AG09309 (cell line): ENCODE measurements around the gene CPED1.
"Not testable (repeated sequence)": the region's sequence is repeated elsewhere in the genome, so short reads cannot be mapped to it uniquely, and the experiment has no call there.

Experiments used
- DNase-seq: peaks from one replicate; pipeline ENCODE4 v3.0.0-alpha.2; 2010; ENCODE audit warnings: low read depth
- H3K4me3 ChIP-seq: 2 replicates; pipeline ENCODE4 v1.5.1; 2011; ENCODE audit warnings: mild to moderate bottlenecking, low read depth, low read length, moderate library complexity; ENCODE audit not compliant: control insufficient read depth
- TF ChIP-seq, protein P1 (sequence below): IDR thresholded peaks from 2 replicates; pipeline ENCODE4 v1.5.1; 2011; ENCODE audit warnings: mild to moderate bottlenecking, low read depth, low read length, inconsistent platforms; ENCODE audit not compliant: insufficient read depth, control insufficient read depth; ENCODE audit errors: missing control alignments

CPED1 gene

DNA sequence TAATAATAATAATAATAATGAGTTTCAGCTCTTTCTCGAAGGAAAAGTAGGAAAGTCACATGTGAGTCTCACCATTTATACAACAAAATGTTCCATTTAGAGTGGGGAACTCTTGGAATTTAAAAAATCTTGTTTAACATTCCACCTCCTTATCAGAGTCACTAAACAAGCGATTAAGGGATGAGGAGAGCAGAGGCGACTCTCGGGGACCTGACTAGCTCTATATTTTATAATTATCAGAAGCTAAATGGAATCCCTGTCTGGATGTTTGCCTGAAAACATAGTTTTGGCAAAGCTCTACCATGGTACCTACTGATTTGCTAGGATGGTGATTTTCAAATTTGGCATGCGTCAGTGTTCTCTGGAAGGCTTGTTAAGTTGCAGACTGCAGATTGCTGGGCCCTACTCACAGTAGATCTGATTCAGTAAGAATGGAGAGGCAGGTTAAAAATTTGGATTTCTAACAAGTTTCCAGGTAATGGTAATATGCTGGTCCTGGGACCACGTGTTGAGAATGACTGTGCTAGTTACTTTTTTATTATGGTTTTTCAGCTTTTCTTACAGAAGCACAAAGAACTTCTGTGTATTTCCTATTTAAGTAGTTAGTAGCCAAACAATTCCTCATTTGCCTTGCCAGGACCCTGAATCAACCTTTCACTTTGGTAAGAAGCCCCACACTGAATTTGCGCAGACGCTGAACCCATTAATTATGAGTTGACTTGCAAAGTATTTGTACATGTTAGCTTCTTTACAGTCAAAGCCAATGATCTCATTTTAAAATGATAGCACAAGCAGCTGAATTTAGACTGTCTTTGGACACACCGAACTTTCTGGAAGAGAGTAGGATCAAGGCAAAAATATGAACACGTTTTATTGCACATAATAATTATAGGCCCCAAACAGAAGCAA is 39.5 kb downstream of the CPED1 start:
- TF ChIP-seq, protein P1, sequence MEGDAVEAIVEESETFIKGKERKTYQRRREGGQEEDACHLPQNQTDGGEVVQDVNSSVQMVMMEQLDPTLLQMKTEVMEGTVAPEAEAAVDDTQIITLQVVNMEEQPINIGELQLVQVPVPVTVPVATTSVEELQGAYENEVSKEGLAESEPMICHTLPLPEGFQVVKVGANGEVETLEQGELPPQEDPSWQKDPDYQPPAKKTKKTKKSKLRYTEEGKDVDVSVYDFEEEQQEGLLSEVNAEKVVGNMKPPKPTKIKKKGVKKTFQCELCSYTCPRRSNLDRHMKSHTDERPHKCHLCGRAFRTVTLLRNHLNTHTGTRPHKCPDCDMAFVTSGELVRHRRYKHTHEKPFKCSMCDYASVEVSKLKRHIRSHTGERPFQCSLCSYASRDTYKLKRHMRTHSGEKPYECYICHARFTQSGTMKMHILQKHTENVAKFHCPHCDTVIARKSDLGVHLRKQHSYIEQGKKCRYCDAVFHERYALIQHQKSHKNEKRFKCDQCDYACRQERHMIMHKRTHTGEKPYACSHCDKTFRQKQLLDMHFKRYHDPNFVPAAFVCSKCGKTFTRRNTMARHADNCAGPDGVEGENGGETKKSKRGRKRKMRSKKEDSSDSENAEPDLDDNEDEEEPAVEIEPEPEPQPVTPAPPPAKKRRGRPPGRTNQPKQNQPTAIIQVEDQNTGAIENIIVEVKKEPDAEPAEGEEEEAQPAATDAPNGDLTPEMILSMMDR, result no peak
- H3K4me3 ChIP-seq, result no peak overlapping the region
- no peak for DNase-seq

DNA sequence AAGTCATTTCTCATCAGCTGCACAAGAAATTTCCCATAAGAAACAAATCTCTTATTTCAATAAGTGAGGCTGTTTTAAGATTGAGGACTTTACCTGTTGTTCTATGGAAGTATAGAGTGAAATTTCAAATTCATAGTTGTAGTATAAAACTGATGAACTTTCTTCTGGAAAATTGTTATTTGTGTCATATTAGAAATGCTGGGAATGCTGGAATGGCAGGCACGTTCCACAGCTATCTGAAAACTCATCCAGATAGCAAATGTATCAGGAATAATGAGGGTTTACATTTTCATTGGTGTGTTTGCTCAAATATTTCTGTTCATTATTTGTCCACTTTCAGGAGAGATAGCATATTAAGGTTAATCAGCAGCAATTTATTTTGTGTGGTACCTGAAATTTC is 40.8 kb downstream of the CPED1 start:
- H3K4me3 ChIP-seq, result no peak overlapping the region
- TF ChIP-seq, protein P1, result no peak
- no peak for DNase-seq

DNA sequence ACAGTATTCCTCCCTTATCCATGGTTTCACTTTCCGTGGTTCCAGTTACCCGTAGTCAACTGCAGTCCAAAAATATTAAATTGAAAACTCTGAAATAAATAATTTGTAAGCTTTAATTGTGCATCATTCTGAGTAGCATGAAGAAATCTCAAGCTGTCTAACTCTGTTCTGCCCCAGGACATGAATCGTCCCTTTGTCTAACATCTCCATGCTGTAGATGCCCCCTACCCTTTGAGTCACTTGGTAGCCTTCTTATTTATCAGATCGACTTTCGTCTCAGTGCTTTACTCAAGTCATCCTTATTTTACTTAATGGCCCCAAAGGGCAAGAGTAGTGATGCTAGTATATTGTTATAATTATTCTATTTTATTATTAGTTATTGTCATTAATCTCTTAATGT is 41.8 kb downstream of the CPED1 start:
- TF ChIP-seq, protein P1, result no peak
- DNase-seq, result no peak
- H3K4me3 ChIP-seq, result no peak overlapping the region

DNA sequence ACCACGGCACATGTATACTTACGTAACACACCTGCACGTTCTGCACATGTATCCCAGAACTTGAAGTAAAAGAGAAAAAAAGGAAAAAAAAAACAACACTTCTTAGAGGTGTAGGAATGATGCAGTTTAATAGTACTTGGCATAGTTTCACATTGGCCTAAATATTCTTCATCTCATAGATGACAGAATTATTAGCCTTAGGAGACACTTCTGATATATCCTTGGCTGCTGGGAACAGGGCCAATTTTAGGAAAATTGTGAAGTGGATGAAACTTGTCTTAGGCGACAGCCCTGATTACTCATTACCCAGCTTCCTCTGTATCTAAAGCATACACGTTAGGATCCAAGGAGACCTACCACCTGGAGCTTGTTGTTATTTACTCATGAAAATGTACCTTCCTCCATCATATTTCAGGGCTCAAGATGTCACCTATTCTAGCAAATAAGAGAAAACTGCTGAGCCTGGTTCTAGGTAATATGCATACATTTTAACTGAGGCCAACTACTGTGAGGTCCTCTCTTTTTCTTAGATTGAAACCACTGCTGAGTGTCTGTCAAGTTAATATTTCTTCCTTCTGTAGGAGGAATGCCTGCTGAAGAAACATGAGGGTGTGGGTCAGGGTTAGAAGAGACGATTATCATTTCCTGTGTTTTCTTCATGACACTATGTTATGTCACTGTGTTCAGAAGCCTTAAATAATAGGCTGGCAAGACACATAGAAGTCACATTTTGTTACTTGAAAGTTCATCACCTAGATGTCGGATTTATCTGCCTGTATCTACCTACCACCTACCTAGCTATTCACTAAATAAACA is 44.3 kb downstream of the CPED1 start:
- H3K4me3 ChIP-seq, result no peak overlapping the region
- DNase-seq, result no peak
- TF ChIP-seq, protein P1, result no peak

DNA sequence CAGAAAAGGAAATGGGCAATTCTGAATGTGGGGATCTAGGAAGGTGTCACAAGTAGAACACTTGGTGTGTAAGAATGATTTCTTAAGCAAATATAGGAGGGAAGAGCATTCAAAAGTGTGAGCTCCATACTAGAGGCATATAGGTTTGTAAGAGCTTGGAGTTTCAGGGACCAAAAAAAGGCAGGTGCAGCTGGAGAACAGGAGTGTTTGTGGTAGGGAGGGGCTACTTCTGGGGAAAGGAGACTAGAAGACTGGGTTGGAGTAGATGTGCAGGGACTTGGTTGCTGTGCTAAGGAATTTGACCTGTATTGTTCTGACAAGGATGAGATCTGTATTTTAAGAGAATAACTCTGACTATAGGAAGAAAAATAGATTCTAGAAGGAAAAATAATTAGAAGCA is 46.4 kb downstream of the CPED1 start:
- TF ChIP-seq, protein P1, result no peak

DNA sequence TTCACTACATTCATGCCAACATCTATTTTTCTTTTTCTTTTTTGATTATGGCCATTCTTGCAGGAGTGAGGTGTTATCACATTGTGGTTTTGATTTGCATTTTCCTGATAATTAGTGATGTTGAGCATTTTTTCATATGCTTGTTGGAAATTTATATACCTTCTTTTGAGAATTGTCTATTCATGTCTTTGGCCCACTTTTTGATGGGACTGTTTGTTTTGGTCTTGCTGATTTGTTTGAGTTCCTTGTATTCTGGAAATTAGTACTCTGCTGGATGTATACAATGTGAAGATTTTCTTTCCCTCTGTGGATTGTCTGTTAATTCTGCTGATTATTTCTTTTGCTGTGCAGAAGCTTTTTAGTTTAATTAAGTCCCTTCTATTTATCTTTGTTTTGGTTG is 48.3 kb downstream of the CPED1 start:
- H3K4me3 ChIP-seq, DNase-seq: not testable (repeated sequence)

More for the DNA sequence above, 46.4 kb downstream of the CPED1 start:
- DNase-seq, result no peak
- no peak overlapping the region for H3K4me3 ChIP-seq

DNA sequence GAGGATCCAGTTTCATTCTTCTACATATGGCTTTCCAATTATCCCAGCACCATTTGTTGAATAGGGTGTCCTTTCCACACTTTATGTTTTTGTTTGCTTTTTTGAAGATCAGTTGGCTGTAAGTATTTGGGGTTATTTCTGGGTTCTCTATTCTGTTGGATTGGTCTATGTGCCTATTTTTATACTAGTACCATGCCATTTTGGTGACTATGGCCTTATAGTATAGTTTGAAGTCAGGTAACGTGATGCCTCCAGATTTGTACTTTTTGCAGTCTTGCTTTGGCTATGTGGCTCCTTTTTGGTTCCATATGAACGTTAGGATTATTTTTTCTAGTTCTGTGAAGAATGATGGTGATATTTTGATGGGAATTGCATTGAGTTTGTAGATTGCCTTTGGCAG is 48.8 kb downstream of the CPED1 start:
- H3K4me3 ChIP-seq, DNase-seq: not testable (repeated sequence)
